Fibroblast of skin of back (primary cell): ENCODE results near the gene CCDC191.

Experiments
- DNase-seq: peaks from one replicate; pipeline ENCODE4 v3.0.0-alpha.2; 2013

The CCDC191 gene

GRCh38 chr3:114052216-114052615 lies 4.1 kb downstream of the CCDC191 start:
- no peak for DNase-seq

GRCh38 chr3:114043205-114043604 lies 13.1 kb downstream of the CCDC191 start:
- DNase-seq, result no peak

- DNase-seq, result no peak
These were observed 20.4 kb downstream of the CCDC191 start for GRCh38 chr3:114035896-114036295.

GRCh38 chr3:114034787-114035545 lies 21.4 kb downstream of the CCDC191 start:
- DNase-seq, result peak; percentile 8

GRCh38 chr3:114034211-114034610 lies 22.1 kb downstream of the CCDC191 start:
- no peak for DNase-seq

- DNase-seq, result no peak
These were observed 22.6 kb downstream of the CCDC191 start for GRCh38 chr3:114033721-114034120.

GRCh38 chr3:114026331-114026730 lies 30.0 kb downstream of the CCDC191 start:
- DNase-seq, result no peak

- no peak for DNase-seq
These were observed 30.9 kb downstream of the CCDC191 start for GRCh38 chr3:114025451-114025850.

- DNase-seq, result no peak
These were observed 34.1 kb downstream of the CCDC191 start for GRCh38 chr3:114022145-114022802.

GRCh38 chr3:114020907-114021306 lies 35.4 kb downstream of the CCDC191 start:
- no peak for DNase-seq

- no peak for DNase-seq
These were observed 36.8 kb downstream of the CCDC191 start for GRCh38 chr3:114019486-114019885.

- no peak for DNase-seq
These were observed 42.1 kb downstream of the CCDC191 start for GRCh38 chr3:114014211-114014610.

GRCh38 chr3:114011059-114011797 lies 45.1 kb downstream of the CCDC191 start:
- DNase-seq, result no peak

- DNase-seq, result no peak
These were observed 50.8 kb downstream of the CCDC191 start for GRCh38 chr3:114005481-114005880.

- no peak for DNase-seq
These were observed 70.8 kb downstream of the CCDC191 start for GRCh38 chr3:113985541-113985940.

GRCh38 chr3:113983544-113983943 lies 72.8 kb downstream of the CCDC191 start:
- no peak for DNase-seq

- no peak for DNase-seq
These were observed 74.5 kb downstream of the CCDC191 start for GRCh38 chr3:113981803-113982202.

GRCh38 chr3:113979916-113980315 lies 76.4 kb downstream of the CCDC191 start:
- DNase-seq, result no peak

- no peak for DNase-seq
These were observed 78.5 kb downstream of the CCDC191 start for GRCh38 chr3:113977822-113978221.

- no peak for DNase-seq
These were observed 87.3 kb downstream of the CCDC191 start for GRCh38 chr3:113968986-113969385.

GRCh38 chr3:113966172-113966571 lies 90.2 kb downstream of the CCDC191 start:
- DNase-seq, result no peak

- no peak for DNase-seq
These were observed 92.4 kb downstream of the CCDC191 start for GRCh38 chr3:113963879-113964278.

GRCh38 chr3:113954091-113954685 lies 102.1 kb downstream of the CCDC191 start:
- no peak for DNase-seq
